GM18858 (cell line): ENCODE measurements around the gene HMGN2.
"Not testable (repeated sequence)": the region's sequence is repeated elsewhere in the genome, so short reads cannot be mapped to it uniquely, and the experiment has no call there.

Experiments used
- ATAC-seq: cut with Tn5 transposase; IDR thresholded peaks from one replicate; pipeline ENCODE4 v1.9.1; 2021; ENCODE audit not compliant: unreplicated experiment

The HMGN2 gene

GRCh38 chr1:26476958-26477357 is 4.7 kb downstream of the HMGN2 start:
- no peak for ATAC-seq

- no peak for ATAC-seq
Measured at GRCh38 chr1:26477446-26478152, 5.4 kb downstream of the HMGN2 start.

- ATAC-seq: no peak
Measured at GRCh38 chr1:26478159-26478558, 5.9 kb downstream of the HMGN2 start.

- no peak for ATAC-seq
Measured at GRCh38 chr1:26478988-26479387, 6.7 kb downstream of the HMGN2 start.

- no peak for ATAC-seq
Measured at GRCh38 chr1:26482921-26483320, 10.7 kb downstream of the HMGN2 start.

GRCh38 chr1:26483980-26484379 is 11.7 kb downstream of the HMGN2 start:
- ATAC-seq: no peak

GRCh38 chr1:26490155-26490554 is 17.9 kb downstream of the HMGN2 start:
- ATAC-seq: no peak

- no peak for ATAC-seq
Measured at GRCh38 chr1:26493267-26493666, 21.0 kb downstream of the HMGN2 start.

- no peak for ATAC-seq
Measured at GRCh38 chr1:26493938-26494337, 21.7 kb downstream of the HMGN2 start.

GRCh38 chr1:26496861-26497260 is 24.6 kb downstream of the HMGN2 start:
- no peak for ATAC-seq

GRCh38 chr1:26498894-26499293 is 26.7 kb downstream of the HMGN2 start:
- no peak for ATAC-seq

GRCh38 chr1:26500488-26501175 is 28.4 kb downstream of the HMGN2 start:
- ATAC-seq: no peak

GRCh38 chr1:26510711-26511110 is 38.5 kb downstream of the HMGN2 start:
- not testable (repeated sequence) for ATAC-seq

- ATAC-seq: not testable (repeated sequence)
Measured at GRCh38 chr1:26515836-26516235, 43.6 kb downstream of the HMGN2 start.

- no peak for ATAC-seq
Measured at GRCh38 chr1:26516987-26517765, 44.9 kb downstream of the HMGN2 start.

- no peak for ATAC-seq
Measured at GRCh38 chr1:26517766-26518049, 45.5 kb downstream of the HMGN2 start.

- no peak for ATAC-seq
Measured at GRCh38 chr1:26518355-26518754, 46.1 kb downstream of the HMGN2 start.

- ATAC-seq: no peak
Measured at GRCh38 chr1:26520339-26520738, 48.1 kb downstream of the HMGN2 start.

- ATAC-seq: no peak
Measured at GRCh38 chr1:26521669-26522030, 49.4 kb downstream of the HMGN2 start.

GRCh38 chr1:26522073-26522472 is 49.8 kb downstream of the HMGN2 start:
- ATAC-seq: no peak

- no peak for ATAC-seq
Measured at GRCh38 chr1:26524181-26524580, 51.9 kb downstream of the HMGN2 start.
